WTC11 (cell line): Measurements from ENCODE around the gene DTNBP1. TPM values are rescaled to one million over a fixed set of nuclear protein-coding genes. Genes with fewer than 3 reads are reported as not detected.

Source experiments
- ATAC-seq: fragments of 200-7000 bp; cut with Tn5 transposase; 2 replicates; pipeline ENCODE4 v1.10.0; 2021; ENCODE audit warnings: mild to moderate bottlenecking, moderate library complexity
- CTCF ChIA-PET: fragments of 300-600 bp; sonication (Branson Sonifier 250); formaldehyde crosslinking; loops from one replicate; lab custom pipeline; 2021; ENCODE audit warnings: antibody characterized with exemption; lab: Charles Lee
- POLR2A ChIA-PET: fragments of 350-600 bp; sonication (Branson Sonifier 250); formaldehyde crosslinking; loops from one replicate; lab custom pipeline; 2021; ENCODE audit warnings: antibody characterized with exemption; lab: Charles Lee
- DNase-seq: peaks from one replicate; pipeline ENCODE4 v3.0.0; 2021; ENCODE audit warnings: low spot score
- H3K27ac Mint-ChIP-seq: 2 replicates; pipeline ENCODE4 v1.8.0; 2021; ENCODE audit warnings: mixed read lengths
- H3K27me3 Mint-ChIP-seq: 2 replicates; pipeline ENCODE4 v1.8.0; 2021; ENCODE audit warnings: low read depth, mild to moderate bottlenecking, moderate library complexity, mixed read lengths
- H3K36me3 Mint-ChIP-seq: 2 replicates; pipeline ENCODE4 v1.8.0; 2021; ENCODE audit warnings: mixed read lengths
- H3K4me1 Mint-ChIP-seq: 2 replicates; pipeline ENCODE4 v1.8.0; 2022; ENCODE audit warnings: mixed read lengths
- H3K4me3 Mint-ChIP-seq: 2 replicates; pipeline ENCODE4 v1.8.0; 2021; ENCODE audit warnings: mild to moderate bottlenecking, moderate library complexity, mixed read lengths
- H3K9me3 Mint-ChIP-seq: 2 replicates; pipeline ENCODE4 v1.8.0; 2021; ENCODE audit warnings: mixed read lengths
- CREB1 ChIP-seq: sonication (generic); formaldehyde crosslinking; IDR thresholded peaks from 2 replicates; pipeline ENCODE4 v1.8.0; 2023; ENCODE audit warnings: mild to moderate bottlenecking, missing genetic modification reagents
- CREM ChIP-seq: sonication (generic); formaldehyde crosslinking; IDR thresholded peaks from 2 replicates; pipeline ENCODE4 v1.8.1; 2022; ENCODE audit warnings: mild to moderate bottlenecking, missing genetic modification reagents, moderate library complexity
- E2F1 ChIP-seq: sonication (generic); formaldehyde crosslinking; IDR thresholded peaks from 2 replicates; pipeline ENCODE4 v1.8.0; 2022; ENCODE audit warnings: mild to moderate bottlenecking, missing genetic modification reagents
- ELF4 ChIP-seq: sonication (generic); formaldehyde crosslinking; IDR thresholded peaks from 2 replicates; pipeline ENCODE4 v1.8.1; 2022; ENCODE audit warnings: low read depth, mild to moderate bottlenecking, moderate library complexity, missing genetic modification reagents
- FOXK1 ChIP-seq: sonication (generic); formaldehyde crosslinking; IDR thresholded peaks from 2 replicates; pipeline ENCODE4 v1.8.0; 2022; ENCODE audit warnings: mild to moderate bottlenecking, moderate library complexity, missing genetic modification reagents
- IRF2 ChIP-seq: sonication (generic); formaldehyde crosslinking; IDR thresholded peaks from 2 replicates; pipeline ENCODE4 v1.8.0; 2022; ENCODE audit warnings: low read depth, missing genetic modification reagents, borderline replicate concordance
- JAZF1 ChIP-seq: fragments of 250-450 bp; sonication (Bioruptor Pico); IDR thresholded peaks from 2 replicates; pipeline ENCODE4 v1.9.0; 2021; ENCODE audit warnings: moderate library complexity, mild to moderate bottlenecking, inconsistent platforms
- MXD4 ChIP-seq: fragments of 250-450 bp; sonication (Bioruptor Pico); IDR thresholded peaks from 2 replicates; pipeline ENCODE4 v1.8.0; 2021; ENCODE audit warnings: mild to moderate bottlenecking, moderate library complexity, borderline replicate concordance
- NFE2L1 ChIP-seq: sonication (generic); formaldehyde crosslinking; IDR thresholded peaks from 2 replicates; pipeline ENCODE4 v1.8.1; 2023; ENCODE audit warnings: missing genetic modification reagents
- NR1H2 ChIP-seq: sonication (generic); formaldehyde crosslinking; IDR thresholded peaks from 2 replicates; pipeline ENCODE4 v1.9.0; 2021; ENCODE audit warnings: mild to moderate bottlenecking, moderate library complexity, missing genetic modification reagents
- RORB ChIP-seq: fragments of 250-450 bp; sonication (Bioruptor Pico); IDR thresholded peaks from 2 replicates; pipeline ENCODE4 v1.9.0; 2021; ENCODE audit warnings: mild to moderate bottlenecking
- TEAD4 ChIP-seq: sonication (generic); formaldehyde crosslinking; IDR thresholded peaks from 2 replicates; pipeline ENCODE4 v1.8.0; 2022; ENCODE audit warnings: mild to moderate bottlenecking, missing genetic modification reagents
- ZNF121 ChIP-seq: sonication (generic); formaldehyde crosslinking; IDR thresholded peaks from 2 replicates; pipeline ENCODE4 v1.8.0; 2023; ENCODE audit warnings: missing genetic modification reagents
- ZNF416 ChIP-seq: fragments of 250-450 bp; sonication (Bioruptor Pico); IDR thresholded peaks from 2 replicates; pipeline ENCODE4 v1.9.0; 2021; ENCODE audit warnings: mild to moderate bottlenecking, inconsistent platforms
- ZNF423 ChIP-seq: fragments of 250-450 bp; sonication (Bioruptor Pico); IDR thresholded peaks from 2 replicates; pipeline ENCODE4 v2.1.2; 2022; ENCODE audit warnings: mild to moderate bottlenecking, moderate library complexity
- total RNA-seq: library from RNA; stranded (reverse); gene quantifications from 3 replicates; pipeline ENCODE4 v1.2.3, GENCODE V29; 2021
- TF ChIP-seq, protein P1 (sequence below): fragments of 250-450 bp; sonication (Bioruptor Pico); conservative IDR thresholded peaks from 2 replicates; pipeline ENCODE4 v1.9.0; 2021; ENCODE audit warnings: mild to moderate bottlenecking
- TF ChIP-seq, protein P2 (sequence below): fragments of 250-450 bp; sonication (Bioruptor Pico); IDR thresholded peaks from 2 replicates; pipeline ENCODE4 v2.1.2; 2022; ENCODE audit warnings: mild to moderate bottlenecking, moderate library complexity
- TF ChIP-seq, protein P3 (sequence below): sonication (generic); formaldehyde crosslinking; IDR thresholded peaks from 2 replicates; pipeline ENCODE4 v1.8.1; 2023; ENCODE audit warnings: mild to moderate bottlenecking, missing genetic modification reagents, borderline replicate concordance
- TF ChIP-seq, protein P4 (sequence below): fragments of 250-450 bp; sonication (Bioruptor Pico); IDR thresholded peaks from 2 replicates; pipeline ENCODE4 v1.9.0; 2021; ENCODE audit warnings: moderate library complexity, mild to moderate bottlenecking, inconsistent platforms, borderline replicate concordance

DTNBP1 gene
- total RNA-seq, 1 experiment from 2014 or later = 15.1 TPM

- ChIA-PET POLR2A (no interaction called here), CTCF (interaction anchor here (0.6 kb wide), 1 partner anchor 77 kb away, joined by 3 read pairs; no protein-coding TSS in a partner anchor)
- H3K4me1 Mint-ChIP-seq = peaks cover 92% of the 10 kb centered on the region
- H3K4me3 Mint-ChIP-seq = no peak overlapping the region
- H3K9me3 Mint-ChIP-seq = no peaks in the 10 kb centered on the region
- peaks cover 21% of the 10 kb centered on the region for H3K36me3 Mint-ChIP-seq
- H3K27me3 Mint-ChIP-seq = no peaks in the 10 kb centered on the region
- no peak for ATAC-seq
- TF ChIP-seq CREM (CRISPR knock-in tag) = no peak
- TF ChIP-seq MXD4 (CRISPR knock-in tag) = no peak
- TF ChIP-seq, protein P1, sequence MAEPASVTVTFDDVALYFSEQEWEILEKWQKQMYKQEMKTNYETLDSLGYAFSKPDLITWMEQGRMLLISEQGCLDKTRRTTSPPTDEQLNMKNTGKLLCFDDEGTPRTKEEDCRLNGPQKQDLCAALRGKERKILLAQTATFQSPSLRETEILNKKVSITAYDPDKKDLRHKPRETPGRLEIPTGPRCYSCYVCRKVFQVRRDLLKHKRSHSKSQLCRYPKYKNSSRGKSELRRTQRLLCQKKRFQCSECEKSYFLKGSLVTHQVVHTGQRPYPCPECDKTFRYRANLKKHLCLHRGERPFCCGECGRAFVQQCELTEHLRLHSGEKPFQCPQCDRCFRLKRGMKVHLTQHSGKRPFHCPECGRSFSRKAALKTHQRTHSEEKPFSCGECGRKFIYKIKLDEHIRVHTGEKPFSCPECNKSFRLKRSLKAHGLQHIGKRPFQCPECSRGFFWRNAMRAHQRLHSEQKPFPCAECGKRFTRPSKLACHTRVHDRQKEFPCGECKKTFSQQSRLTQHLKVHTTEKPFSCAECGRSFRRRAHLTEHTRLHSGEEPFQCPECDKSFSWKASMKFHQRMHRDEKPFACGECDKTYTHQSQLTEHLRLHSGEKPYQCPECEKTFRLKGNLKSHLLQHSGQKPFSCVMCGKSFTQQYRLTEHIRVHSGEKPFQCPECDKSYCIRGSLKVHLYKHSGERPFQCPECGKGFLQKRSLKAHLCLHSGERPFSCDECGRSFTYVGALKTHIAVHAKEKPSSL (CRISPR knock-in tag) = no peak
- no peak for TF ChIP-seq JAZF1 (CRISPR knock-in tag)
- TF ChIP-seq NR1H2 (CRISPR knock-in tag) = no peak
- TF ChIP-seq ZNF416 (CRISPR knock-in tag) = no peak
- TF ChIP-seq RORB (CRISPR knock-in tag) = no peak
- TF ChIP-seq, protein P2, sequence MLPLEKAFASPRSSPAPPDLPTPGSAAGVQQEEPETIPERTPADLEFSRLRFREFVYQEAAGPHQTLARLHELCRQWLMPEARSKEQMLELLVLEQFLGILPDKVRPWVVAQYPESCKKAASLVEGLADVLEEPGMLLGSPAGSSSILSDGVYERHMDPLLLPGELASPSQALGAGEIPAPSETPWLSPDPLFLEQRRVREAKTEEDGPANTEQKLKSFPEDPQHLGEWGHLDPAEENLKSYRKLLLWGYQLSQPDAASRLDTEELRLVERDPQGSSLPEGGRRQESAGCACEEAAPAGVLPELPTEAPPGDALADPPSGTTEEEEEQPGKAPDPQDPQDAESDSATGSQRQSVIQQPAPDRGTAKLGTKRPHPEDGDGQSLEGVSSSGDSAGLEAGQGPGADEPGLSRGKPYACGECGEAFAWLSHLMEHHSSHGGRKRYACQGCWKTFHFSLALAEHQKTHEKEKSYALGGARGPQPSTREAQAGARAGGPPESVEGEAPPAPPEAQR (CRISPR knock-in tag) = no peak
- TF ChIP-seq ZNF121 (CRISPR knock-in tag) = no peak
- no peak for TF ChIP-seq IRF2
- no peak for TF ChIP-seq FOXK1 (CRISPR knock-in tag)
- no peak for TF ChIP-seq ELF4 (CRISPR knock-in tag)
- no peak for TF ChIP-seq E2F1
- TF ChIP-seq, protein P3, sequence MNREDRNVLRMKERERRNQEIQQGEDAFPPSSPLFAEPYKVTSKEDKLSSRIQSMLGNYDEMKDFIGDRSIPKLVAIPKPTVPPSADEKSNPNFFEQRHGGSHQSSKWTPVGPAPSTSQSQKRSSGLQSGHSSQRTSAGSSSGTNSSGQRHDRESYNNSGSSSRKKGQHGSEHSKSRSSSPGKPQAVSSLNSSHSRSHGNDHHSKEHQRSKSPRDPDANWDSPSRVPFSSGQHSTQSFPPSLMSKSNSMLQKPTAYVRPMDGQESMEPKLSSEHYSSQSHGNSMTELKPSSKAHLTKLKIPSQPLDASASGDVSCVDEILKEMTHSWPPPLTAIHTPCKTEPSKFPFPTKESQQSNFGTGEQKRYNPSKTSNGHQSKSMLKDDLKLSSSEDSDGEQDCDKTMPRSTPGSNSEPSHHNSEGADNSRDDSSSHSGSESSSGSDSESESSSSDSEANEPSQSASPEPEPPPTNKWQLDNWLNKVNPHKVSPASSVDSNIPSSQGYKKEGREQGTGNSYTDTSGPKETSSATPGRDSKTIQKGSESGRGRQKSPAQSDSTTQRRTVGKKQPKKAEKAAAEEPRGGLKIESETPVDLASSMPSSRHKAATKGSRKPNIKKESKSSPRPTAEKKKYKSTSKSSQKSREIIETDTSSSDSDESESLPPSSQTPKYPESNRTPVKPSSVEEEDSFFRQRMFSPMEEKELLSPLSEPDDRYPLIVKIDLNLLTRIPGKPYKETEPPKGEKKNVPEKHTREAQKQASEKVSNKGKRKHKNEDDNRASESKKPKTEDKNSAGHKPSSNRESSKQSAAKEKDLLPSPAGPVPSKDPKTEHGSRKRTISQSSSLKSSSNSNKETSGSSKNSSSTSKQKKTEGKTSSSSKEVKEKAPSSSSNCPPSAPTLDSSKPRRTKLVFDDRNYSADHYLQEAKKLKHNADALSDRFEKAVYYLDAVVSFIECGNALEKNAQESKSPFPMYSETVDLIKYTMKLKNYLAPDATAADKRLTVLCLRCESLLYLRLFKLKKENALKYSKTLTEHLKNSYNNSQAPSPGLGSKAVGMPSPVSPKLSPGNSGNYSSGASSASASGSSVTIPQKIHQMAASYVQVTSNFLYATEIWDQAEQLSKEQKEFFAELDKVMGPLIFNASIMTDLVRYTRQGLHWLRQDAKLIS = no peak
- no peak for TF ChIP-seq TEAD4 (CRISPR knock-in tag)
- TF ChIP-seq NFE2L1 (CRISPR knock-in tag) = no peak
- no peak for TF ChIP-seq CREB1 (CRISPR knock-in tag)
- TF ChIP-seq ZNF423 (CRISPR knock-in tag) = no peak
- TF ChIP-seq, protein P4, sequence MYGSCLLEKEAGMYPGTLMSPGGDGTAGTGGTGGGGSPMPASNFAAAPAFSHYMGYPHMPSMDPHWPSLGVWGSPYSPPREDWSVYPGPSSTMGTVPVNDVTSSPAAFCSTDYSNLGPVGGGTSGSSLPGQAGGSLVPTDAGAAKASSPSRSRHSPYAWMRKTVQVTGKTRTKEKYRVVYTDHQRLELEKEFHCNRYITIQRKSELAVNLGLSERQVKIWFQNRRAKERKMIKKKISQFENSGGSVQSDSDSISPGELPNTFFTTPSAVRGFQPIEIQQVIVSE = no peak
- H3K27ac Mint-ChIP-seq = 0 out of 2 replicates have a peak overlapping the region, but pooled peaks have one; percentile 21
- DNase-seq = no peak
Observed at GRCh38 chr6:15477746-15478145, 185.1 kb downstream of the DTNBP1 start.
